ENCODE measurements around the gene SERINC3. TPM values are rescaled to one million over a fixed set of nuclear protein-coding genes. Genes with fewer than 3 reads are reported as not detected.

SERINC3 gene
- total RNA-seq, 1 experiment from 2014 or later = 110 TPM

GRCh38 chr20:44461142-44461802 is 60.6 kb downstream of the SERINC3 start:
- POLR2A ChIA-PET (ENCODE audit: unreplicated experiment) = no interaction called here
- H2AFZ ChIP-seq = no peak overlapping the region
- intact Hi-C loops (cut with micrococcal nuclease; ENCODE audit: unreplicated experiment) = loop anchor here (1.0 to 10.0 kb wide), 4 partner anchors 73 to 1016 kb away; partner anchors contain the start of gene FITM2
- H3K79me2 ChIP-seq (ENCODE audit: low read depth) = no peaks in the 10 kb centered on the region
- H3K4me2 ChIP-seq = no peak overlapping the region
- no peak overlapping the region for H3K4me3 ChIP-seq
- no peaks in the 10 kb centered on the region for H3K9me2 ChIP-seq (ENCODE audit: insufficient read depth)
- H3K27ac ChIP-seq = no peak overlapping the region
- no peaks in the 10 kb centered on the region for H3F3A ChIP-seq (ENCODE audit: insufficient read depth, low read depth)
- DNase-seq = no peak
- no peaks in the 10 kb centered on the region for H3K9me3 ChIP-seq (ENCODE audit: insufficient read depth, low read depth)
- H4K20me1 ChIP-seq (ENCODE audit: insufficient read depth) = no peaks in the 10 kb centered on the region
- BruUV-seq (replicated peaks) = no TSS peak
- CTCF ChIA-PET = interaction anchor here (0.6 to 0.7 kb wide), 5 partner anchors 24 to 208 kb away, joined by 3 to 6 read pairs (median 4); no protein-coding TSS in a partner anchor
- TF ChIP-seq EZH2 (IDR thresholded peaks at IDR 0.05; ENCODE audit: low read depth) (no peak), CTCF (conservative IDR thresholded peaks at IDR 0.05) (0 out of 2 replicates have a peak, but pooled peaks have one; percentile 26)
- no peaks in the 10 kb centered on the region for H3K4me1 ChIP-seq (replicated peaks; ENCODE audit: insufficient read depth)
- H3K27me3 ChIP-seq (ENCODE audit: insufficient read depth, low read depth) = no peaks in the 10 kb centered on the region
- H3K36me3 ChIP-seq (ENCODE audit: low read depth) = no peaks in the 10 kb centered on the region

- DNase-seq = peak in 1 of 2 experiments; percentile 23
- no TSS peak for BruUV-seq (replicated peaks)
- Histone ChIP-seq H3K27ac (no peak overlapping the region), H3K4me3 (no peak overlapping the region), H3K36me3 (ENCODE audit: low read depth) (no peaks in the 10 kb centered on the region), H3K9me2 (ENCODE audit: insufficient read depth) (no peaks in the 10 kb centered on the region), H2AFZ (no peak overlapping the region), H3K4me1 (replicated peaks; ENCODE audit: insufficient read depth) (no peaks in the 10 kb centered on the region), H4K20me1 (ENCODE audit: insufficient read depth) (no peaks in the 10 kb centered on the region), H3F3A (ENCODE audit: insufficient read depth, low read depth) (no peaks in the 10 kb centered on the region), H3K9me3 (ENCODE audit: insufficient read depth, low read depth) (no peaks in the 10 kb centered on the region), H3K79me2 (ENCODE audit: low read depth) (no peaks in the 10 kb centered on the region), H3K4me2 (no peak overlapping the region), H3K27me3 (ENCODE audit: insufficient read depth, low read depth) (no peaks in the 10 kb centered on the region)
- TF ChIP-seq EZH2 (IDR thresholded peaks at IDR 0.05; ENCODE audit: low read depth) (no peak), CTCF (conservative IDR thresholded peaks at IDR 0.05) (peak; percentile 78)
- intact Hi-C loops (cut with micrococcal nuclease; ENCODE audit: unreplicated experiment) = loop anchor here (1.0 to 10.0 kb wide), 4 partner anchors 72 to 1016 kb away; partner anchors contain the start of gene FITM2
- CTCF ChIA-PET = interaction anchor here (0.7 kb wide), 1 partner anchor 74 kb away, joined by 4 read pairs; no protein-coding TSS in a partner anchor
- POLR2A ChIA-PET (ENCODE audit: unreplicated experiment) = no interaction called here
Observed at GRCh38 chr20:44460795-44461141, 61.1 kb downstream of the SERINC3 start.

GRCh38 chr20:44459271-44459670 is 62.6 kb downstream of the SERINC3 start:
- Histone ChIP-seq H3K27me3 (ENCODE audit: insufficient read depth, low read depth) (no peaks in the 10 kb centered on the region), H3K9me2 (ENCODE audit: insufficient read depth) (no peaks in the 10 kb centered on the region), H3K4me1 (replicated peaks; ENCODE audit: insufficient read depth) (no peaks in the 10 kb centered on the region), H3K27ac (no peak overlapping the region), H3K36me3 (ENCODE audit: low read depth) (no peaks in the 10 kb centered on the region), H3K79me2 (ENCODE audit: low read depth) (no peaks in the 10 kb centered on the region), H4K20me1 (ENCODE audit: insufficient read depth) (no peaks in the 10 kb centered on the region), H3K4me2 (no peak overlapping the region), H3K9me3 (ENCODE audit: insufficient read depth, low read depth) (no peaks in the 10 kb centered on the region), H2AFZ (no peak overlapping the region), H3K4me3 (no peak overlapping the region), H3F3A (ENCODE audit: insufficient read depth, low read depth) (no peaks in the 10 kb centered on the region)
- TF ChIP-seq CTCF (conservative IDR thresholded peaks at IDR 0.05) (no peak), EZH2 (IDR thresholded peaks at IDR 0.05; ENCODE audit: low read depth) (no peak)
- ChIA-PET CTCF (no interaction called here), POLR2A (ENCODE audit: unreplicated experiment) (no interaction called here)
- DNase-seq = no peak
- BruUV-seq (replicated peaks) = no TSS peak
- intact Hi-C loops (cut with micrococcal nuclease; ENCODE audit: unreplicated experiment) = no loop called here
